GM12872 (cell line): ENCODE results near the gene AMBP.

Source experiments
- CTCF ChIP-seq: IDR thresholded peaks from 3 replicates; pipeline ENCODE4 v1.5.1; 2011; ENCODE audit warnings: low read depth, mild to moderate bottlenecking, low read length, moderate library complexity; ENCODE audit not compliant: insufficient read depth

AMBP gene

GRCh38 chr9:114078021-114078780, at the start of gene AMBP:
AMBP (minus strand) TSS chr9:114078300; CDS start chr9:114078209, 91 bp downstream.
- TF ChIP-seq CTCF, result no peak

- TF ChIP-seq CTCF, result no peak
Observed at GRCh38 chr9:114126247-114127060, 48.4 kb upstream of the AMBP start.

- no peak for TF ChIP-seq CTCF
Observed at GRCh38 chr9:114125476-114126013, 47.4 kb upstream of the AMBP start.

- no peak for TF ChIP-seq CTCF
Observed at GRCh38 chr9:114124666-114125475, 46.8 kb upstream of the AMBP start.

- no peak for TF ChIP-seq CTCF
Observed at GRCh38 chr9:114124138-114124537, 46.0 kb upstream of the AMBP start.

GRCh38 chr9:114123031-114123977, 45.2 kb upstream of the AMBP start:
- TF ChIP-seq CTCF, result no peak
